GM21619 (cell line): ENCODE measurements around the gene ANGPTL2.
"Not testable (repeated sequence)": the region's sequence is repeated elsewhere in the genome, so short reads cannot be mapped to it uniquely, and the experiment has no call there.

Source experiments
- ATAC-seq: cut with Tn5 transposase; IDR thresholded peaks from one replicate; pipeline ENCODE4 v1.9.1; 2021; ENCODE audit not compliant: unreplicated experiment

Gene ANGPTL2, protein sequence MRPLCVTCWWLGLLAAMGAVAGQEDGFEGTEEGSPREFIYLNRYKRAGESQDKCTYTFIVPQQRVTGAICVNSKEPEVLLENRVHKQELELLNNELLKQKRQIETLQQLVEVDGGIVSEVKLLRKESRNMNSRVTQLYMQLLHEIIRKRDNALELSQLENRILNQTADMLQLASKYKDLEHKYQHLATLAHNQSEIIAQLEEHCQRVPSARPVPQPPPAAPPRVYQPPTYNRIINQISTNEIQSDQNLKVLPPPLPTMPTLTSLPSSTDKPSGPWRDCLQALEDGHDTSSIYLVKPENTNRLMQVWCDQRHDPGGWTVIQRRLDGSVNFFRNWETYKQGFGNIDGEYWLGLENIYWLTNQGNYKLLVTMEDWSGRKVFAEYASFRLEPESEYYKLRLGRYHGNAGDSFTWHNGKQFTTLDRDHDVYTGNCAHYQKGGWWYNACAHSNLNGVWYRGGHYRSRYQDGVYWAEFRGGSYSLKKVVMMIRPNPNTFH

DNA sequence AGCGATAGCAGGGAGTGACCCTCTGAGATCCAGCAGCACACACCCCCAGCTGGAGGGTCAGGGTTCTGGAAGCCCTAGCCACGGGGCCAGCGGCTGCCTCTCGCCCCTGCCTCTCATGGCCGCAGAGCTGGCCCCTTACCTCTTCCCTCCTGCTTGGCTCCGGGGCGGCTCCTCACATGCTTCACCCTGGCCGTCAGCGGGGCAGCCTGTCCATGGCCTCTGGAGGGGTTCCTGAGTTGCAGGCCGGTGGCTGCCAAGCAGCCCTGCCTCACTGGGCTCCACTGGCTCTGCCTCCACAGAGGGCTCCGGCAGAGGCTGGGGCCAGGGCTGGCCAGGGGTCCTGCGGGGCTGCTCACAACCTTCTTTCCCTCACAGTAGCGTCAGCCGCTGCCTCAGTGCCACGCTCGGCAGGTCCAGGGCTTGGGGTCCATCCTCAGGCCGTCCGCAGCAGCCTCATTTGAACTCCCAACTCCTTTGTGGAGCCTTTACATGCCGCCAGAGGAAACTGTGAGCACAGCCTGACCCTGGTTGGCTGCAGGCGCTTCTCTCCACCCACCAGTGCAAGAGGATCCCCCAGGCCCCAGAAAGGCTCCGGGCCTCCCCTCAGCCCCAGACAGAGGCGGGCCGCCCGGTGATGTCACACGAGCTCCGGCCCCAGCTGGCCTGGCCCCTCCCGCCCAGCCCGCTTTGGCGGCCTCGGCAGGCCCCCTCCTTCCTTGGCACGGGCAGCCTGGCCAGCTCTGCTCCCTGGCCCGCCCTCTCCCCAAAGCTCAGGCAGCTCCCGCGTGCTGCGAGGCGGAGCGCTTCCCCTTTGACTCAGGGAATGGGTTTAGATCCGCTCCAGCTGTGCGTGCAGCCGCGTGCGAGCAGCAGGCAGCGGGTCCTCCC, at the start of gene ANGPTL2:
Gene ANGPTL2 (minus strand): TSS at position 460 of the 888 bp plus-strand sequence. CDS start 13,904 bp downstream, outside the sequence.
- ATAC-seq: no peak

DNA sequence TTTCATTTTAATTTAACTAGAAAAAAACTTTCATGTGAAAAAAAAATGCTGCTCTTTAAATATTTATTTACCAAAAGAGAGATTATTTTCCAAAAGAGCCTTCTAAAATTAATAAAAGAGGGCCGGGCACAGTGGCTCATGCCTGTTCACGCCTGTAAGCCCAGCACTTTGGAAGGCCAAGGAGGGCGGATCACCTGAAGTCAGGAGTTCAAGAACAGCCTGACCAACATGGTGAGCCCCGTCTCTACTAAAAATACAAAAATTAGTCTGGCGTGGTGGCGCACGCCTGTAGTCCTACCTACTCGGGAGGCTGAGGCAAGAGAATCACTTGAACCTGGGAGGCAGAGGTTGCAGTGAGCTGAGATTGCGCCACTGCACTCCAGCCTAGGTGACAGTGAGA, 48.9 kb upstream of the ANGPTL2 start:
- ATAC-seq: not testable (repeated sequence)

DNA sequence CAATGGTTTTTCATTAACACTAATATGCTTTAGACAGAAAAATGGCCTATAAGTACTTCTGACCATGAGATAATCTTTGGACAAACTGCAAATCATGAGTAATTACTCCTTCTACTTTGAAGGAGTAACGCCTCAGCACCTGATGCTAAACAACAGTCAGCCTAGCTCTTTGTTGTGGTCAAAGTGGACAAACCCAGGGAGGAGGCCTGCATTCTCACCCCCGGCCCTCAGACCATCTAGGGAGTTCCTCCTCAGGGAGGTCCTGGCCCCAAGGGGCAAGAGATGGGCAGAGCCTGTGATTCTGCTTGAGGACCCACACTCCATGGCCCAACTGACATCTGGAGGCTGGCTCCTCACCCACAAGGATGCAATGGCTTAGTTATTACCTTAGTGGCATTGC, 48.2 kb upstream of the ANGPTL2 start:
- no peak for ATAC-seq

DNA sequence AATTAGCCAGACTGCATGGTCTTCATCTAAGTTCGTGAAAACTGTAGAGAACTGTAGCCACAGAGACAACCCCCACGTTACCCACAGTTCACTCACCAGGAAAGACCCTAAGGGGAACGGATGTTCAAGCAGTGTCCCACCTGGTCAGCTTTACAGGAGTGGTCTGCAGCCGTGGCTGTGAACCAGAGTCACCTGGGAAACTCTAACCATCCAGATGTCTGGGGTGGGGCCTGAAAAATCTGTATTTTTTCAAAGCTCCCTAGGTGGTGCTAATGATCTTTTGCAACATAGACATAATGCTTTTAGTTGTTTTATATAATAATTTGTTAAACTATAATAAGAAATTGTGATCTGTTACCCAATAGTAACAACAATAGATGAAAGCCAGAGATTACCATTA, 47.7 kb upstream of the ANGPTL2 start:
- ATAC-seq: no peak

DNA sequence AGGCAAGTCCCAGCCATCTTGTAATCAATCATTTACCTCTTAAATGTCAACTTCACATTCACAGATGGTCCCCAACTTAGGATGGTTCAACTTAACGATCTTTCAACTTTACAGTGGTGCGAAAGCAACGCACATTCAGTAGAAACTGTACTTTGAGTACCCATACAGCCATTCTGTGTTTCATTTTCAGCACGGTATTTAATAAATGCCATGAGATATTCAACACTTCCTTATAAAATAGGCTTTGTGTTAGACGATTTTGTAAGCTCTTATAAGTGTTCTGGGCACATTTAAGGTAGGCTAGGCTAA, 47.1 kb upstream of the ANGPTL2 start:
- ATAC-seq: no peak

DNA sequence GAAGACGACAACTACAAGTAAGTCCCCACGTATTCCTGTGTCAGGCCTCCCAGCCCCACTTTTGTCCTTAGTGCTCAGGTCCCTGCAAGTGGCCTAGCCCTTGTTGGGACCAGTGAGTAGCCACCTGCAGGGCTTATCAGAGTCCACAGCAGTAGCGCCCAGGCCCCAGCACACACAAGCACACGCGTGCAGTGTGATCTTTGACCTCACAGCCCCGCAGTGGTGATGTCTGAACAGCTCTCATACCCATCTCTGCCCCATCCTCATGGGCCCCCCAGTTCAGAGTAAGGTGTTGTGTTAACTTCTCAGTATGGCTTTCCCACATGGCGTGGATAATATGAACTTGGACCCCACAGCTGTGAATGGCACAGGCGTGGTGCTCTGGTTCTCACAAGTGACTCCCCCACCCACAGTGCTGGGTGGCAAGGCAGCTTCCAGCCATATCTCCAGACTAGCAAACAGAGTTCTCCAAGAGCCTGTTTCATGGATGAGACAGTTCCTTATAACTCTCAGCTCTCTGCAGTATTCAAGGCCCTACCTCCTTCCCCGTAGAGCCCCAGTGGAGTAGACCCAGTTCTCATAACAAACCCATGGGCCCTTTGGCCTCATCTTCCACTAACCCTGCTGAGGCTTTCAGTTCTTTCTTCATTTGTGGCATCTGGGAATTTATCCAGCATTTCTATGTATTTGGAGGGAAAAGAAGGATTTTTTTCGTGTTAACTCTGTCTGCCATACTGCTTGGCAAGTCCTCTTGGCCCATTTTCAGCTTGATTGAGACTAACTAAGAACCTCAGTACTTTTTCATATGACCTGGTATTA, 46.5 kb upstream of the ANGPTL2 start:
- no peak for ATAC-seq

DNA sequence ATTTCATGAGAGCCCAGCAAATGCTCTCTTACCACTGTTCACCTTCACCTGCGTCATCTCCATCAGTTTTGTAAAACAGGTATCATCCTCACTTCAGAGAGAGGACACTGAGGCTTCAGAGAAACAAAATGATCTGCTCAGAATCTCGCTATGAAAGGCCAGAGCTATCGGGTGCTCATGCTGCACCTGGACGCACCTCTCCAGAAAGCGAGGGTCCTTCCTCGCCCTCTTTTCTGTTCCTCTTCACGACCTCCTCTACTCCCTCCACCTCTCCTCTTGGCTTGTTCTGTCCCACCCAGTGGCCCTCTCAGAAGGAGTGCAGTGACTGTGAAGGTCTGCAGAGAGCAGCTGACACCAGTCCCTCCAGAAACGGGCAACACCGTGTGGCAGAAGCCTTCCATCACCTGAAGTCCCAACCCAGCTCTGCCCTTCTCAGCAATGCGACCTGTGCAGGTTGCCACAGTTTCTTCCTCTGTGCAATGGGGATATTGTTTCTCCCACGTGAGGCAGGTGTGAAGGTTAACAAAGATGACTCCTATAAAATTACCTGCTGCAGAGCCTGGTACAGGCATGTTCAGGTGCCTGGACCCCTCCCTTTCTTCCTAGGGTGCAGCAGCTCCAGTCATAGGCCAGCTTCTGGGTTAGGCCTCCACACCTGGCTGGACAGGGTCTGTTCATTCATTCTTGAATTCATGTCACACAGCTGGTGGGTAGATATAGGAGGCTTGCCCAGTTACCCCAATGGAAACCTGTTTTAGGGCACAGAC, 45.3 kb upstream of the ANGPTL2 start:
- ATAC-seq: no peak

DNA sequence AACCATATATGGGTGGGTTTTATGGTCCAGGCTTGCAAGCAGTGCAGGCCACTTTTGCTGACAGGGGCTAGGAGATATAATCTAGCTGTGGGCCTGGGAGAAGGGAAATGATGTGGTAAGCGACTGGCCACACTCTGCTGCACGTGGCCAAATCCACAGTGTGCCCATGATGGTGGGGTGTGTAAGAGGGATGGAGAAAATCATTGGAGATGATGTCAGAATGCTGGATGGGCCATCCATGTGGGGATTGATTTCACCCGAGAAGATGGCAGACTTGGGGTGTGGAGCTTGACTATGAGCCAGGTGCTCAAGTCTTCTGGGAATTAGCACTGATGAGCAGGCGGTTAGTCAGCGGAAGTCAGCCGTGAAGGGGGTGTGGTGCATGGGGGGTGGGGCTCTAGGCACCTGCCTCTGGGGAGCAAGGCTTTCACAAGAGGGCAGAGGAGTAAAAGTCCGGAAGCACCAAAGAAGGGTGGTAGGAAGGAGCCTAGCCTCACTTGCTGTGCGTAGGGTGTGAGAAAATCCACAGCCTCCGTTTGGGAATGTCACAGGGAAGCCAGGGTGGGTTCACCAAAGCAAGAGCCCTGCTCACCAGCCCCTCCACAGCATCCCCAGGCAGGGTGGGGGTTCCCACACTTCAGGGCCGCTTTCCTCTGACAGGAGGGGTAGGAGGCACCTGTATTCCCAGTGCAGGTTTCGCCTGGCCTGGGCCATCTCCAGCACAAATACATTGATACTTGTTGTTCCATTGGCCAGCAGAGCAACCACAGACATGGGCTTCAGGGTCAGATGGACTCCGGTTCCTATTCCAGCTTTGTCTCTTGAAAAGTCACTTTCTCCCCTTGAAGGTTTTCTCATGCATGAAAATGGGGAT, 44.5 kb upstream of the ANGPTL2 start:
- peak; percentile 55 for ATAC-seq

DNA sequence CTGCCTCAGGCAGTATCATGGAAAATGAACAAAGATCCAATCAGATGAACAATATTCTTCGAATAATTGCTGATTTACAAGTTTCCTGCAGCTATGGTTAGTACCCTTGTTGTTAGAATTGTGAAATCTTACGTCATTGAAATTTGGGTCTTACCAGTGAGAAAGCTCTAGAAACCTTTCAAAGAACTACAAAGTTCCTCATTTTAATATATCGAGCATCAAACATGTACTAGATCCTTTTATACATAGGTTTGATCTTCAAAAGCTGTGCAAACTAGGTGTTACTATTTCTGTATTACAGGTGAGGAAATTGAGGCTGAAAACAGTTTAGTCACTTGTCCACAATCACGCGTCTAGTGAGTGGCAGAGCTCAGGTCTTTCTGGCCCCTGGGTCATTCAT, 43.7 kb upstream of the ANGPTL2 start:
- peak; percentile 7 for ATAC-seq

DNA sequence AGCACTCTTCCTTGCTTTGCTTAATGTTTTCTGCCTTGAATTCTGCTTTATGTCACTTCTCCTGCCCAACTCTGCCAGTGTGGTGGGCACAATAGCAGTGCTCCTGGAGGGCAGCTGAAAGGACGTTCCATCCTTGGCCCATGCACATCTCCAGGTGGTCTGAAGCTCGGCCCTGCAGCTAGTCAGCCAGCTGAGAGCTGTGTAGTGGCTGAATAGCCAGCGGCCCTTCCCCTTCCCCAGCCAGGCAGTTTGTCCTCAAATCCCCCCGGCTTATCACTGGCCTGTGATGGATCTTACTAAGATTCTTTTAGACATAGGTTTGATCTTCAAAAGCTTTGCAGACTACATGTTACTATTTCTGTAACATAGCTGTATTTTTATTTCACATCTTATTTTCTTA, 42.7 kb upstream of the ANGPTL2 start:
- no peak for ATAC-seq

DNA sequence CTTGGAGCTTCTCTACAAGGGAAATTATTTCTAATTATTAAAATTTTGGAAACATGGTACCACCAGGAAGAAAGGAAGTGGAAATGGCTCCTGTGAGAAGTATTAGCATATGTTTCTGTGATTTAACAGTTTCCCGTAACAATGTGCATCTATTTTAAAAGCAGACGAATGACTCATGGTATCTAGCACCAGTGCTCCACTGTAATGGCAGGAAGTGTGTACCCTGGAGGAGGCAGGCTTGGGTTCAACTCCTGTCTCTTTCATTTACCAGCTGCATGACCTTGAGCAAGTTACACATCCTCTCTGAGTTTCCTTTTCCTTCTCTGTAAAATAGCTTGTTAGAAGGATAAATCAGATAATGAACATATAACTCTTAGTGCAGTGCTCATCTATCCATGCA, 41.0 kb upstream of the ANGPTL2 start:
- no peak for ATAC-seq

DNA sequence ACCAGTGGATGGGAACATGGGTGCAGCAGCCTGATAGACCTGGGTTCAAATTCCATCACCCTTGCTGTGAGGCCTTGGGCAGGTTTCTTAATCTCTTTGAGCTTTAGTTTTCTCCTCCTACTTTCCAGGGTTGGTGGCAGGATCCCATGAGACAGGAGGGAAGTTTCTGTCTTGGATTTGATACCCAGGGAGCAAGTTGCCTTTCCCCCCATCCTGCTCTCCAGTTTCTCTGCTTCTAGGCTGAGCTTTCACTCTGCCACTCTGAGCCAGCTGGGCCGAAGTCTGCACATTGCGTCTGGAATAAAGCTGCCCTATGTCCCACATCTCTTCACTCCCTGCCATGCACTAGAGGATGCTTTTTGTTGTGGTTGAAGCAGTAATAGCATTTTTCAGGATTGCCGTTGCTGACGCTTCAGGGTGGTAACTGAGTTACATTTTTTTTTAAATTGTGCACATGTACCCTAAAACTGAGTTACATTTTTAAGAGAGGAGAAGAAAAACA, 40.5 kb upstream of the ANGPTL2 start:
- no peak for ATAC-seq

DNA sequence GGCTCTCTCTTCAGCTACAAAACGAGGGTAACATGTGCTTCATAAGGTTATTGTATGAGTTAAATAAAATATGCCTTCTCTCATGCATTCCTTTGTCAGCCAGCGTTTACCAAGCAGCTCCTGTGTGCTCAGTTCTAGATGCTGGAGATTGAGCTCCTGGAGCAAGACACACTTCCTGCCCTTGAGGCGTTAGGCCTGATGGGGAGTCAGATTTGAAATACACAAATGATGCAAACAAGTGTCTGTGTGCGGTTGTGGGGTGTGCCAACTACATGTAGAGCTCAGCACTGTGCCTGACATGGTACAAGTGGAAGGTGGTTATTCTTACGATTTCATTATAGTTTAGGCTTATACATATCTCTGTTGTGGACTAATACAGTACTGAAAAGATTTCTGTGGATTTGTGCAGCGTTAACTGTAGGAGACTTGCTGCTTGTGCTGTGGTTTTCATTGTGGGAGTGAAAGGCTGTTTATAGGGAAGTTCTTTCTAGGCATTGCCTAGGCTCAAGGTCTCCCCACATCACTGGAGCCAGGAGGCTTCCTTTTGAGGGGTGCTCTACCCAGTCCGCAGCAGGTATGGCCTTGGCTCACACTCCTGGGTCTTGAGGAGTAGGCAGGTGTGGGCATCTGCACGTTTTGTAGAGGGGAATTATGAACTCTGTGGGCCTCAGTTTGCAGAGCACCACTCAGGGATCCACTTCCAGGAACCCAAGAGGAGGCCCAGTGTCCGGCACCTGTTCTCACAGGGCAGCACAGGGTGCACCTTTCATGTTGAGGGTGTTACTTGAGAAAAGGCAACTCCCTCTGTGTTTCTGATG, 39.8 kb upstream of the ANGPTL2 start:
- ATAC-seq: no peak

DNA sequence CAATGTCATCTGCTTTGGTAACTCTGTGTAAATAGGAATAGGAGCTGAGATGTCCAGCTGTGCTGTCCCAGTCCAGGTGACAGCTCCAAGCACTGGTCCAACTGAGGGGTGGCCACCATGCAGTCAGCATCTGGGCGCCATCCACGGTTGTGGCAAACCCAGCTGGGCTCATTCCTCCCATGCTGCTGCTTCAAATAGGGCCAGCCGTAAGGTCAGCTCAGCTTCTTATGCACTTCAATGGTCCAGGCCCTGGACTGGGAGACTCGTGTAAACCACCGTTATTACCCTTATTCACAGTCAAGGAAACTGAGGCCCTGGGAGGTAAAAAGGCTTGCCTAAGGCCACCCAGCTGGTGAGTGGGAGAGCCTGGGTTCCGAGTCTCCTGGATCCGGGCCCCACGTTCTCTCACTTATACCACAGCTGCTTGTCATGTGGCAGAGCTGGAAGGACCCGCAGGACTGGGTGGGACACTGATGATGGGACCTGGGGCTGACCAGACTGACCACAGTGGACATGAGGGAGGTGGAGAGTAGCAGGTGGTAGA, 38.7 kb upstream of the ANGPTL2 start:
- ATAC-seq: no peak

DNA sequence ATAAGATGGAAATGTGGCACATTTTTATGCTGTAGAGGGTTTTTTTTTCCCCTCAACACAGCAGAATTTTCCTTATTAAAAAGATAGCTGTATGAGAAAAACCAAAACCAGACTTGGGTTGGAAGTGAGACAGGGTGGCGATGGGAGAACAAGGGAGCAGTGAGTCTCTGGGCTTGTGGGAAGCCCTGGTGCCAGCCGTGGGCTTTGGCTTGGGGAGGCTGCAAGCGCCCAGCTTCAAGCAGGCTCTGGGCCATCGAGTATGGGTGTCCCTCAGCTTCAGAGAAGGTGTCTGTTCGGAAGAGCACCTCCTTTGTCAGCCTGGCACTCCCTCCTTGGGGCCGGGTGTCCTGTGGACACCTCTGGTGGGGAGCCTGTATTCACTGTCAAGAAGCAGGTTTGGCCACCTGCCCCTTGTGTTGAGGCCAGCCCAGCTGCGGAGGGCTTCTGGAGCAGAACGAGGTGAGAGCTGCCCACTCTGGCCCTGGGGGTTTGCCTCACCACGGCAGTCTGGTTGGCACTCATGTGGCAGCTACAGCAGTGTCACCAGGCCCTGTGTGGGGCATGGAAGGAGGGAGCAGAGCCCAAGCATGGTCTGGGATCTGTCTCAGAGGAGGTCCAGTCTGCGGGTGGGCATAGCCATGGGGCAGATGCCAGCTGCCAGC, 37.6 kb upstream of the ANGPTL2 start:
- no peak for ATAC-seq

DNA sequence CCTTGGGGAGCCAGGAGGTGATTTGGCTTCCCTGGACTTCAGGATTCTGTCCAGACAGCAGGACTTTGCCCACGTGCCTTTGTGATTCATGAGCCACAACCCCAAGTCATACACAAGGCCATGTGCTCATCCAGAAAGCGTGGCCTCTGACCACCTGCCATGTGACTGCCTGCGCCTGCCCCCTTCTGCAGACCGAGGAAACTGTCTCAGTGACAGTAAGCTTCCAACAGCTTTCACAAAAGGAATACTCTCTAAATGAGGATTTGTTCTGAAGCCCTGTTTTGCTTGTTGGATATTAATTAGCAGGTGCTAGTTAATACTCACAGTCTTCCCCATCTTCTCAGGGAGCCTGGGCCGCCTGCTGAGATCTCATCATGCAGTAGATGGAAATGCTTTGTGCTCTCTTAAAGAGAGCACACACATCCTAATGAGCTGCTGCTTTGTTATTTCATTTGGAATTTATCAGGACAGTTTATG, 36.9 kb upstream of the ANGPTL2 start:
- no peak for ATAC-seq

DNA sequence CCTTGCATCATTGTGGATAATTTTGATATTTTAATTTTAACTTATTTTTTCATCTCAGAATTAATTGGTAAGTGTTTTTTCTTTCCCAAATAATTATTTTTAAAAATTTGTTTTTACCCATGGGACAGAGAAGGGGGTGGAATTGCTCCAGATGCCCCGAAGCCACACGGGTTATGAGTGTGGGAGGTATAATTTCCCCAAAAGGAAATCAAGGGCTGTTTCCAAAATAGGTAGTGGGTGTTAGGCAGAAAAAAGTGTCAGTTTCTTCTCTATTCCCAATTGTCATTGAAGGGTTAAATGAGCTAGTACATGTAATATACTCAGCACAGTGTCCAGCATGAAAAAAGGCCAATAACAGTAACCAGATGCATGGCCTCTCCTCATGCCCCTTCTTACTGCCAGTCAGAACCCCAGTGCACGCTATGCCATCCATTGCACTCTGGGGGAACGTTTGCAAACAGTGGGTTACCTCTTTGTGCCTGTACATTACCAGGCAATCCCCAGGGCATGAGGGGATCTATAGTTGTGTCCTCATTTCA, 36.4 kb upstream of the ANGPTL2 start:
- no peak for ATAC-seq
